HEK293T (cell line): ENCODE measurements around the gene ZDHHC16.
"Not testable (repeated sequence)": the region's sequence is repeated elsewhere in the genome, so short reads cannot be mapped to it uniquely, and the experiment has no call there.

Experiments
- CTCF ChIA-PET: fragments of 350-600 bp; formaldehyde crosslinking; extraction: SDS; loops from one replicate; lab custom pipeline; 2021; ENCODE audit warnings: antibody characterized with exemption, inconsistent platforms; lab: Yijun Ruan, JAX
- POLR2A ChIA-PET: fragments of 350-600 bp; formaldehyde crosslinking; extraction: SDS; loops from one replicate; lab custom pipeline; 2020; ENCODE audit warnings: antibody characterized with exemption, inconsistent platforms; lab: Yijun Ruan, JAX
- DNase-seq: peaks from one replicate; pipeline ENCODE4 v3.0.0; 2012; ENCODE audit warnings: mixed read lengths; ENCODE audit errors: extremely low spot score
- ARNT ChIP-seq: fragments of 450-650 bp; IDR thresholded peaks from 2 replicates; pipeline ENCODE4 v1.6.1; 2017; ENCODE audit warnings: mild to moderate bottlenecking
- BHLHE40 ChIP-seq: fragments of 450-650 bp; IDR thresholded peaks from 2 replicates; pipeline ENCODE4 v1.6.1; 2016; ENCODE audit warnings: mild to moderate bottlenecking, moderate library complexity, borderline replicate concordance
- CTBP1 ChIP-seq: fragments of 450-650 bp; IDR thresholded peaks from 2 replicates; pipeline ENCODE4 v1.6.1; 2016; ENCODE audit warnings: borderline replicate concordance
- ELF4 ChIP-seq: fragments of 450-650 bp; IDR thresholded peaks from 2 replicates; pipeline ENCODE4 v1.6.1; 2017; ENCODE audit warnings: antibody characterized with exemption
- FOXA1 ChIP-seq: fragments of 450-650 bp; IDR thresholded peaks from 2 replicates; pipeline ENCODE4 v1.6.1; 2016; ENCODE audit warnings: mild to moderate bottlenecking
- FOXK2 ChIP-seq: fragments of 450-650 bp; IDR thresholded peaks from 2 replicates; pipeline ENCODE4 v1.6.1; 2016; ENCODE audit warnings: mild to moderate bottlenecking
- FOXM1 ChIP-seq: fragments of 450-650 bp; IDR thresholded peaks from 2 replicates; pipeline ENCODE4 v1.6.1; 2017; ENCODE audit warnings: mild to moderate bottlenecking, borderline replicate concordance
- HDGF ChIP-seq: fragments of 450-650 bp; IDR thresholded peaks from 2 replicates; pipeline ENCODE4 v1.6.1; 2017; ENCODE audit warnings: antibody characterized with exemption, borderline replicate concordance
- L3MBTL2 ChIP-seq: fragments of 450-650 bp; conservative IDR thresholded peaks from 2 replicates; pipeline ENCODE4 v1.6.1; 2016; ENCODE audit warnings: mild to moderate bottlenecking
- LEF1 ChIP-seq: fragments of 450-650 bp; IDR thresholded peaks from 2 replicates; pipeline ENCODE4 v1.6.1; 2017; ENCODE audit warnings: mild to moderate bottlenecking, borderline replicate concordance
- NFRKB ChIP-seq: fragments of 450-650 bp; IDR thresholded peaks from 2 replicates; pipeline ENCODE4 v1.6.1; 2016; ENCODE audit warnings: mild to moderate bottlenecking, moderate library complexity
- SP1 ChIP-seq: fragments of 450-650 bp; IDR thresholded peaks from 2 replicates; pipeline ENCODE4 v1.6.1; 2017
- SUZ12 ChIP-seq: fragments of 450-650 bp; IDR thresholded peaks from 2 replicates; pipeline ENCODE4 v1.6.1; 2016; ENCODE audit warnings: mild to moderate bottlenecking
- TARDBP ChIP-seq: fragments of 450-650 bp; IDR thresholded peaks from 2 replicates; pipeline ENCODE4 v1.6.1; 2016
- ZNF384 ChIP-seq: fragments of 450-650 bp; IDR thresholded peaks from 2 replicates; pipeline ENCODE4 v1.6.1; 2016
- TF ChIP-seq, protein P1 (sequence below): fragments of 450-650 bp; IDR thresholded peaks from 2 replicates; pipeline ENCODE4 v1.6.1; 2016

Gene ZDHHC16

DNA sequence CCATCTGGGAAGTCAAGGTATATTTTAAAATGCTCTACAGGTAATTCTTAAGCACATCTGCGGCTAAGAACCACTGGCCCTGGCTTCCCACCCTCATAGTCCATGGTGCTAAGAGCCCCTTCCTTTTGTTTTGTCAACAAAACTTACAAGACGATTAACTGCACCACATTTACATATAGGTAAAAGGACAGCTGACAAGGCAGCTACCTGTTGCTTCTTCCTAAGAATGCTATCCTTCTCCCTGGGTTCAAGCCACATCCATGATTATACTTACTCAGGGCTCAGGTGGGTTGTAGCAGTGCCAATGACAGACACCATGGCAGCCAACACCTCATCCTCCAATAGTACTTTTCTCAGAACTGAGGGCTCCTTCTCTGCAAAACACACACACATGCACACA lies 16.3 kb downstream of the ZDHHC16 start:
- DNase-seq = no peak
- TF ChIP-seq SUZ12 = no peak
- TF ChIP-seq FOXK2 = no peak
- no peak for TF ChIP-seq FOXA1
- TF ChIP-seq BHLHE40 = no peak
- TF ChIP-seq, protein P1, sequence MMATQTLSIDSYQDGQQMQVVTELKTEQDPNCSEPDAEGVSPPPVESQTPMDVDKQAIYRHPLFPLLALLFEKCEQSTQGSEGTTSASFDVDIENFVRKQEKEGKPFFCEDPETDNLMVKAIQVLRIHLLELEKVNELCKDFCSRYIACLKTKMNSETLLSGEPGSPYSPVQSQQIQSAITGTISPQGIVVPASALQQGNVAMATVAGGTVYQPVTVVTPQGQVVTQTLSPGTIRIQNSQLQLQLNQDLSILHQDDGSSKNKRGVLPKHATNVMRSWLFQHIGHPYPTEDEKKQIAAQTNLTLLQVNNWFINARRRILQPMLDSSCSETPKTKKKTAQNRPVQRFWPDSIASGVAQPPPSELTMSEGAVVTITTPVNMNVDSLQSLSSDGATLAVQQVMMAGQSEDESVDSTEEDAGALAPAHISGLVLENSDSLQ = no peak
- no peak for TF ChIP-seq HDGF
- TF ChIP-seq TARDBP = no peak
- TF ChIP-seq ARNT = no peak
- TF ChIP-seq SP1 = no peak
- no peak for TF ChIP-seq LEF1
- no peak for TF ChIP-seq L3MBTL2
- TF ChIP-seq NFRKB = no peak
- TF ChIP-seq CTBP1 = no peak
- TF ChIP-seq ELF4 = no peak
- TF ChIP-seq FOXM1 = no peak
- TF ChIP-seq ZNF384 = no peak
- ChIA-PET POLR2A (interaction anchor here (0.7 kb wide), 1 partner anchor 35 kb away, joined by 3 read pairs; no protein-coding TSS in a partner anchor), CTCF (interaction anchor here (0.6 to 0.9 kb wide), 2 partner anchors 91 to 202 kb away, joined by 3 to 6 read pairs; no protein-coding TSS in a partner anchor)

DNA sequence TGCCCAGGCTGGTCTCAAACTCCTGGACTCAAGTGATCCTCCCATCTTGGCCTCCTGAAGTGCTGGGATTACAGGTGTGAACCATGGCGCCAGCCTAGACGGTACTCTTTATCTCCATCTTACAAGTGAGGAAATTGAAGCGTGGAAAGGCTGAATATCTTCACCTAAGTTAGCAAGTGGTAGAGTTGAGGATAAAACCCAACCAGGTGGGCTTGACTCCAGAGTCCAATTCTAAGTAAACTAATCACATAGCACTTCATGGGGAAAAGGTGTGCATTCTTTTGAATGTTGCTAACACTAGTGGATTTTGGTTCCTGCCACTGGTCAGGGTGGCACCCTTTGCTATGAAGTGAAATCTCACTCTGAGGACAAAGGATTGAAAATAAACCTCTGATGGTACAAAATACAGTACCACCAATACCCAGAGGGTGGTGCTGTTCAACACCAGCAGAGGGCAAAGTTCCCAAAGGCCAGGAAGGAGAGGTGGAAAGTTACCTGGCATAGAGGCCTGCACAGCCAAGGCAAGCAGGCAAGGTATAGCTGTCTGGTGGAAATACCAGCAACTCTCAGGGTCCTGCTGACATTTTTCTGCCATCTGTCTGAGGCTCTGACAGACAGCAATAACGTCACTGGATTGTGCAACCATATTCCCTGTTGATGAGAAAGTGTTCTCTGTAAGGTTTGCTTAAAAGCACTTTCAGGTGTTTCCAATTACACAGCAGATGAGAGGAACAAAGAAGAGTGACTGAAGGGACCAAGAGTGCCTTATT lies 17.6 kb downstream of the ZDHHC16 start:
- ChIA-PET POLR2A (no interaction called here), CTCF (interaction anchor here (0.6 to 1.8 kb wide), 6 partner anchors 10 to 238 kb away, joined by 3 to 5 read pairs (median 3); no protein-coding TSS in a partner anchor)
- no peak for TF ChIP-seq ARNT
- peak; percentile 78 for DNase-seq

GRCh38 chr10:97464226-97464625 lies 18.3 kb downstream of the ZDHHC16 start:
- no peak for DNase-seq
- TF ChIP-seq SP1 = no peak
- no peak for TF ChIP-seq CTBP1
- no peak for TF ChIP-seq SUZ12
- no peak for TF ChIP-seq BHLHE40
- no peak for TF ChIP-seq FOXM1
- no peak for TF ChIP-seq LEF1
- no peak for TF ChIP-seq TARDBP
- no peak for TF ChIP-seq L3MBTL2
- TF ChIP-seq FOXA1 = no peak
- TF ChIP-seq ELF4 = no peak
- no peak for TF ChIP-seq NFRKB
- TF ChIP-seq, protein P1 = no peak
- TF ChIP-seq ZNF384 = no peak
- TF ChIP-seq ARNT = no peak
- TF ChIP-seq HDGF = no peak
- no peak for TF ChIP-seq FOXK2
- ChIA-PET CTCF (interaction anchor here (0.6 to 1.8 kb wide), 6 partner anchors 9 to 239 kb away, joined by 3 to 5 read pairs (median 3); no protein-coding TSS in a partner anchor), POLR2A (interaction anchor here (1.1 kb wide), 2 partner anchors 10 to 112 kb away, joined by 4 to 6 read pairs; no protein-coding TSS in a partner anchor)

DNA sequence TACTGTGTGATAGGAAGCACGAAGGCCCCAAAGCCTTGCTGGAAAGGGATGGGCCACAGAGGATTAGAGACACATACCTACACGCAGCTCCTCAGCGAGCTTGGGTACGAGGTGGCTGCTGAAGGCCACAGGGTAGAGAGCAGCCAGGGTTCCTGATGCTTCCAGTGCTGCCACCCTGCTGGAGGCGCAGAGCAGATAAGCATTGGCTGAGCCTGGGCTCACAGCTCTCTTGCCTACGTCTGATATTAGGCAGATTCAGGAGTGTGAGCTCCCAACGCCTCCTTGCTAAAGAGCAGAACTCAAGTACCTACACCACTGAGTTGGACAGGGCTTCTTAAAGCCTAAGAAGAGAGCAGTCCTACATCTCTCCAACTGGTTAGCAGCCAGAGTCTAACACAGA lies 20.0 kb downstream of the ZDHHC16 start:
- CTCF ChIA-PET = interaction anchor here (1.0 to 1.4 kb wide), 4 partner anchors 26 to 88 kb away, joined by 3 read pairs; no protein-coding TSS in a partner anchor

GRCh38 chr10:97466755-97467154 lies 20.8 kb downstream of the ZDHHC16 start:
- TF ChIP-seq LEF1 (no peak), SUZ12 (no peak), NFRKB (no peak), L3MBTL2 (no peak), TARDBP (no peak), FOXK2 (no peak), ELF4 (no peak), CTBP1 (no peak), FOXA1 (no peak), ZNF384 (no peak), HDGF (no peak), ARNT (no peak), SP1 (no peak), BHLHE40 (no peak), FOXM1 (no peak)
- TF ChIP-seq, protein P1 = no peak
- no peak for DNase-seq
- POLR2A ChIA-PET = no interaction called here
- CTCF ChIA-PET = interaction anchor here (0.7 to 1.4 kb wide), 6 partner anchors 17 to 87 kb away, joined by 3 to 4 read pairs (median 3); no protein-coding TSS in a partner anchor

More for the DNA sequence above, 20.0 kb downstream of the ZDHHC16 start:
- TF ChIP-seq NFRKB = no peak
- TF ChIP-seq ZNF384 = no peak
- no peak for TF ChIP-seq SP1
- POLR2A ChIA-PET = interaction anchor here (1.4 kb wide), 1 partner anchor 66 kb away, joined by 3 read pairs; no protein-coding TSS in a partner anchor
- no peak for DNase-seq

DNA sequence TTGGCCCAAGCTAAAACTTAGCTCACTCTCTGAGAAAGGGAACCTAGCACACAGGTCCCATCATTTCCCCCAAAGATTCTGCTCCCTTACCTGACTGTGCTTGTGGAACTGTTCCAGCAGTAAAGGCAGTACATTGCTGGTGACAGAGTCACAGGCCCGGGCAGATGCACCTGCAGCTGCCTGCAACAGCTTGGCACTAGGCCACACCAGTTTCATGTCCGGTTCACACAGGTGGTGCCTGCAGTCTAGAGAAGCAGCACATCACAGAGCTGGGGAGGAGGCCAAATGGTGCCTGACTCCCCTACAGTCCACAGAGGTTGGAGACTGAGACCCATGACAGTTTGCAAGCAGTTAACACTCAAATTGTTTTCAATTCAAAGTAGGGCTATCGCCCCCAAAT lies 22.2 kb downstream of the ZDHHC16 start:
- TF ChIP-seq LEF1 (no peak), CTBP1 (no peak), ELF4 (no peak), ZNF384 (no peak), NFRKB (no peak), FOXM1 (no peak), BHLHE40 (no peak), L3MBTL2 (no peak), FOXA1 (no peak), ARNT (no peak), FOXK2 (no peak), SP1 (no peak)
- CTCF ChIA-PET = no interaction called here
- POLR2A ChIA-PET = no interaction called here
- DNase-seq = no peak

DNA sequence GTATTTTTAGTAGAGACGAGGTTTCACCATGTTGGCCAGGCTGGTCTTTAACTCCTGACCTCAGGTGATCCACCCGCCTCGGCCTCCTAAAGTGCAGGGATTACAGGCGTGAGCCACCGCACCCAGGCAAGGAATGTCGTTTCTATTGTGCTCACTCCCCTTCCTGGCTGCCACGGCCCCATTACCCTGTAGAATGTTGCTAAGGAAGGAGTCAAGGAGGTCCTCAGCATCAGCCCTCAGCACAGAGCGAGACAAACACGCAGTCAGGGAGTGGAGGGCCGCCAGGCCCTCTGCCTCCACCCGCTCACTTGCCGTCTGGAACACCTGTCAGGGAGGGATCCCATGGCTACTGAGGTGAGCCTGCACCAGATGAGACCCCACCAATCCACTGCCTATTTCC lies 22.8 kb downstream of the ZDHHC16 start:
- POLR2A ChIA-PET, DNase-seq: not testable (repeated sequence)

More for the DNA sequence above, 22.8 kb downstream of the ZDHHC16 start:
- CTCF ChIA-PET = not testable (repeated sequence)
